Measurements from ENCODE around the gene DISC1.
A peak's percentile ranks its signal among the peaks of the same experiment; 100 is the strongest.

The DISC1 gene

DNA sequence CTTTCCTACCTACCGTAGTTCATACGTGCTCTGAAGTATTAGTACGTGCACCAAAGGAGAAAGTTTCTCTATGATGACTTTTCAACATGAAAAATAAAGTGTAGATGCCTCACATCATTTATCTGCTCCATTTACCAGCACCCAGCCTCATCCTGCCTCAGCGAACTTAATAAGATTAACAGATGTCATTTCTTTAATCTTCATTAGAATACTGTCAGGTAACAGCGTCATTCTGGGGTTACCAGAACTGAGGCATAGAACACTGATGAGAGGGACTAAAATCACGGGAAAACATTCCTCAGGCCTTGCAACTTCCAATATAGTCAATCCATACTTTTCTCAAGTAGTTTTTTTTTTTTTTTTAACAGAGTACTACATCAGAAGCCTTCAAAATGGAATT is 43.2 kb upstream of the DISC1 start:
- ATAC-seq: no peak
- TF ChIP-seq ZNF70 (CRISPR knock-in tag; IDR thresholded peaks at IDR 0.05) (no peak), ISL1 (CRISPR knock-in tag; IDR thresholded peaks at IDR 0.05) (no peak), OSR1 (CRISPR knock-in tag; IDR thresholded peaks at IDR 0.05) (no peak), ESRRG (CRISPR knock-in tag; IDR thresholded peaks at IDR 0.05) (no peak), ZNF8 (CRISPR knock-in tag; IDR thresholded peaks at IDR 0.05) (no peak), BACH2 (CRISPR knock-in tag; IDR thresholded peaks at IDR 0.05; ENCODE audit: borderline replicate concordance) (no peak)
- TF ChIP-seq, protein P1, sequence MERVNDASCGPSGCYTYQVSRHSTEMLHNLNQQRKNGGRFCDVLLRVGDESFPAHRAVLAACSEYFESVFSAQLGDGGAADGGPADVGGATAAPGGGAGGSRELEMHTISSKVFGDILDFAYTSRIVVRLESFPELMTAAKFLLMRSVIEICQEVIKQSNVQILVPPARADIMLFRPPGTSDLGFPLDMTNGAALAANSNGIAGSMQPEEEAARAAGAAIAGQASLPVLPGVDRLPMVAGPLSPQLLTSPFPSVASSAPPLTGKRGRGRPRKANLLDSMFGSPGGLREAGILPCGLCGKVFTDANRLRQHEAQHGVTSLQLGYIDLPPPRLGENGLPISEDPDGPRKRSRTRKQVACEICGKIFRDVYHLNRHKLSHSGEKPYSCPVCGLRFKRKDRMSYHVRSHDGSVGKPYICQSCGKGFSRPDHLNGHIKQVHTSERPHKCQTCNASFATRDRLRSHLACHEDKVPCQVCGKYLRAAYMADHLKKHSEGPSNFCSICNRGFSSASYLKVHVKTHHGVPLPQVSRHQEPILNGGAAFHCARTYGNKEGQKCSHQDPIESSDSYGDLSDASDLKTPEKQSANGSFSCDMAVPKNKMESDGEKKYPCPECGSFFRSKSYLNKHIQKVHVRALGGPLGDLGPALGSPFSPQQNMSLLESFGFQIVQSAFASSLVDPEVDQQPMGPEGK (CRISPR knock-in tag; IDR thresholded peaks at IDR 0.05; ENCODE audit: borderline replicate concordance): no peak

DNA sequence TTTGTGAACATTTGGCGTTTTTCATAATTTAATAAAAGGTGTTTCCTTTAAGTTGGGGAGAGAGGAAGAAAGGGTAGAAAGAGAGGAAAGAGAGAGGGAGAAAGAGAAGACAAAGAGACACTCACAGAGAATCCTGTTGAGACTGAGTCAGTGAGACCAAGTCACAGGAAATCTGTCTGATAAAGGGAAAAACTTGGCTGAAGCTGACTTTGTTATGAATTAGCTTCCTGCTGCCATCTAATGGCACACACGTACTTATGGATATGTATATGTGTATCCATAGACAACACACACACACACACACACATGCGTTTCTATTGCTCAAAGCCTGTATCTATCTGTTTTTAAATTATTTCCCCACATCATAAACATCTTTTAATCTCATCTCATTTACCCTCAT is 42.5 kb upstream of the DISC1 start:
- TF ChIP-seq PPARA (CRISPR knock-in tag; IDR thresholded peaks at IDR 0.05; ENCODE audit: borderline replicate concordance) (no peak), OSR1 (CRISPR knock-in tag; IDR thresholded peaks at IDR 0.05) (no peak), SNAI2 (CRISPR knock-in tag; IDR thresholded peaks at IDR 0.05) (no peak)
- ATAC-seq: peak; percentile 94

DNA sequence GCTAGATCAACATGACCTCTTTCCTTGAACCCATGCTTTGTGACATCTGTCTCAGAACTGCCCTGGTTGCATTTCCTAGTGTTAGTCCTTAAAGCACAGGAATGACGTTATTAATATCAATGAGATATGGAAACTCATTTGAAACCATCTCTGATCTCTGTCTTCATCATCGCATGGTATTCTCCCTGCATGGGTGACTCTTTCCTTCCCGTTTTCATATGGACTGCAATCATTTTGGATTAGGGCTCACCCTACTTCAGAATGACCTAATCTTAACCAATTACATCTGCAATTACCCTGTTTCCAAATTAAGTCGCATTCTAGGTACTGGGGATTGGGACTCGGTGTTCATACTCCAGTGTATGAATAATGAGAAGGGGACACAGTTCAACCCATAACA is 41.7 kb upstream of the DISC1 start:
- TF ChIP-seq ZNF565 (CRISPR knock-in tag; conservative IDR thresholded peaks at IDR 0.05; ENCODE audit: low read depth) (no peak), GLIS3 (CRISPR knock-in tag; IDR thresholded peaks at IDR 0.05) (no peak), OSR1 (CRISPR knock-in tag; IDR thresholded peaks at IDR 0.05) (no peak), SNAI2 (CRISPR knock-in tag; IDR thresholded peaks at IDR 0.05) (no peak), ZNF70 (CRISPR knock-in tag; IDR thresholded peaks at IDR 0.05) (no peak), ZFP3 (CRISPR knock-in tag; IDR thresholded peaks at IDR 0.05) (no peak), TCF4 (CRISPR knock-in tag; IDR thresholded peaks at IDR 0.05; ENCODE audit: borderline replicate concordance) (no peak), RARB (CRISPR knock-in tag; IDR thresholded peaks at IDR 0.05) (no peak), ZFP30 (CRISPR knock-in tag; IDR thresholded peaks at IDR 0.05) (no peak), ZC3H10 (CRISPR knock-in tag; IDR thresholded peaks at IDR 0.05) (no peak), TOX (CRISPR knock-in tag; IDR thresholded peaks at IDR 0.05; ENCODE audit: borderline replicate concordance) (no peak), CSDC2 (CRISPR knock-in tag; IDR thresholded peaks at IDR 0.05) (no peak), ISL1 (CRISPR knock-in tag; IDR thresholded peaks at IDR 0.05) (no peak), PPARA (CRISPR knock-in tag; IDR thresholded peaks at IDR 0.05; ENCODE audit: borderline replicate concordance) (no peak)
- TF ChIP-seq, protein P2, sequence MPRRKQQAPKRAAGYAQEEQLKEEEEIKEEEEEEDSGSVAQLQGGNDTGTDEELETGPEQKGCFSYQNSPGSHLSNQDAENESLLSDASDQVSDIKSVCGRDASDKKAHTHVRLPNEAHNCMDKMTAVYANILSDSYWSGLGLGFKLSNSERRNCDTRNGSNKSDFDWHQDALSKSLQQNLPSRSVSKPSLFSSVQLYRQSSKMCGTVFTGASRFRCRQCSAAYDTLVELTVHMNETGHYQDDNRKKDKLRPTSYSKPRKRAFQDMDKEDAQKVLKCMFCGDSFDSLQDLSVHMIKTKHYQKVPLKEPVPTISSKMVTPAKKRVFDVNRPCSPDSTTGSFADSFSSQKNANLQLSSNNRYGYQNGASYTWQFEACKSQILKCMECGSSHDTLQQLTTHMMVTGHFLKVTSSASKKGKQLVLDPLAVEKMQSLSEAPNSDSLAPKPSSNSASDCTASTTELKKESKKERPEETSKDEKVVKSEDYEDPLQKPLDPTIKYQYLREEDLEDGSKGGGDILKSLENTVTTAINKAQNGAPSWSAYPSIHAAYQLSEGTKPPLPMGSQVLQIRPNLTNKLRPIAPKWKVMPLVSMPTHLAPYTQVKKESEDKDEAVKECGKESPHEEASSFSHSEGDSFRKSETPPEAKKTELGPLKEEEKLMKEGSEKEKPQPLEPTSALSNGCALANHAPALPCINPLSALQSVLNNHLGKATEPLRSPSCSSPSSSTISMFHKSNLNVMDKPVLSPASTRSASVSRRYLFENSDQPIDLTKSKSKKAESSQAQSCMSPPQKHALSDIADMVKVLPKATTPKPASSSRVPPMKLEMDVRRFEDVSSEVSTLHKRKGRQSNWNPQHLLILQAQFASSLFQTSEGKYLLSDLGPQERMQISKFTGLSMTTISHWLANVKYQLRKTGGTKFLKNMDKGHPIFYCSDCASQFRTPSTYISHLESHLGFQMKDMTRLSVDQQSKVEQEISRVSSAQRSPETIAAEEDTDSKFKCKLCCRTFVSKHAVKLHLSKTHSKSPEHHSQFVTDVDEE (CRISPR knock-in tag; IDR thresholded peaks at IDR 0.05): no peak
- TF ChIP-seq, protein P3, sequence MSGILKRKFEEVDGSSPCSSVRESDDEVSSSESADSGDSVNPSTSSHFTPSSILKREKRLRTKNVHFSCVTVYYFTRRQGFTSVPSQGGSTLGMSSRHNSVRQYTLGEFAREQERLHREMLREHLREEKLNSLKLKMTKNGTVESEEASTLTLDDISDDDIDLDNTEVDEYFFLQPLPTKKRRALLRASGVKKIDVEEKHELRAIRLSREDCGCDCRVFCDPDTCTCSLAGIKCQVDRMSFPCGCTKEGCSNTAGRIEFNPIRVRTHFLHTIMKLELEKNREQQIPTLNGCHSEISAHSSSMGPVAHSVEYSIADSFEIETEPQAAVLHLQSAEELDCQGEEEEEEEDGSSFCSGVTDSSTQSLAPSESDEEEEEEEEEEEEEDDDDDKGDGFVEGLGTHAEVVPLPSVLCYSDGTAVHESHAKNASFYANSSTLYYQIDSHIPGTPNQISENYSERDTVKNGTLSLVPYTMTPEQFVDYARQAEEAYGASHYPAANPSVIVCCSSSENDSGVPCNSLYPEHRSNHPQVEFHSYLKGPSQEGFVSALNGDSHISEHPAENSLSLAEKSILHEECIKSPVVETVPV (CRISPR knock-in tag; IDR thresholded peaks at IDR 0.05): no peak
- TF ChIP-seq, protein P1 (CRISPR knock-in tag; IDR thresholded peaks at IDR 0.05; ENCODE audit: borderline replicate concordance): no peak
- TF ChIP-seq, protein P4, sequence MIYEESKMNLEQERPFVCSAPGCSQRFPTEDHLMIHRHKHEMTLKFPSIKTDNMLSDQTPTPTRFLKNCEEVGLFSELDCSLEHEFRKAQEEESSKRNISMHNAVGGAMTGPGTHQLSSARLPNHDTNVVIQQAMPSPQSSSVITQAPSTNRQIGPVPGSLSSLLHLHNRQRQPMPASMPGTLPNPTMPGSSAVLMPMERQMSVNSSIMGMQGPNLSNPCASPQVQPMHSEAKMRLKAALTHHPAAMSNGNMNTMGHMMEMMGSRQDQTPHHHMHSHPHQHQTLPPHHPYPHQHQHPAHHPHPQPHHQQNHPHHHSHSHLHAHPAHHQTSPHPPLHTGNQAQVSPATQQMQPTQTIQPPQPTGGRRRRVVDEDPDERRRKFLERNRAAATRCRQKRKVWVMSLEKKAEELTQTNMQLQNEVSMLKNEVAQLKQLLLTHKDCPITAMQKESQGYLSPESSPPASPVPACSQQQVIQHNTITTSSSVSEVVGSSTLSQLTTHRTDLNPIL (CRISPR knock-in tag; IDR thresholded peaks at IDR 0.05; ENCODE audit: low read depth): no peak
- TF ChIP-seq, protein P5, sequence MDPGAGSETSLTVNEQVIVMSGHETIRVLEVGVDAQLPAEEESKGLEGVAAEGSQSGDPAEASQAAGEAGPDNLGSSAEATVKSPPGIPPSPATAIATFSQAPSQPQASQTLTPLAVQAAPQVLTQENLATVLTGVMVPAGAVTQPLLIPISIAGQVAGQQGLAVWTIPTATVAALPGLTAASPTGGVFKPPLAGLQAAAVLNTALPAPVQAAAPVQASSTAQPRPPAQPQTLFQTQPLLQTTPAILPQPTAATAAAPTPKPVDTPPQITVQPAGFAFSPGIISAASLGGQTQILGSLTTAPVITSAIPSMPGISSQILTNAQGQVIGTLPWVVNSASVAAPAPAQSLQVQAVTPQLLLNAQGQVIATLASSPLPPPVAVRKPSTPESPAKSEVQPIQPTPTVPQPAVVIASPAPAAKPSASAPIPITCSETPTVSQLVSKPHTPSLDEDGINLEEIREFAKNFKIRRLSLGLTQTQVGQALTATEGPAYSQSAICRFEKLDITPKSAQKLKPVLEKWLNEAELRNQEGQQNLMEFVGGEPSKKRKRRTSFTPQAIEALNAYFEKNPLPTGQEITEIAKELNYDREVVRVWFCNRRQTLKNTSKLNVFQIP (CRISPR knock-in tag; IDR thresholded peaks at IDR 0.05; ENCODE audit: borderline replicate concordance, low read depth): no peak
- ATAC-seq: no peak
